ENCODE data around the gene NAT16.

NAT16 gene

DNA sequence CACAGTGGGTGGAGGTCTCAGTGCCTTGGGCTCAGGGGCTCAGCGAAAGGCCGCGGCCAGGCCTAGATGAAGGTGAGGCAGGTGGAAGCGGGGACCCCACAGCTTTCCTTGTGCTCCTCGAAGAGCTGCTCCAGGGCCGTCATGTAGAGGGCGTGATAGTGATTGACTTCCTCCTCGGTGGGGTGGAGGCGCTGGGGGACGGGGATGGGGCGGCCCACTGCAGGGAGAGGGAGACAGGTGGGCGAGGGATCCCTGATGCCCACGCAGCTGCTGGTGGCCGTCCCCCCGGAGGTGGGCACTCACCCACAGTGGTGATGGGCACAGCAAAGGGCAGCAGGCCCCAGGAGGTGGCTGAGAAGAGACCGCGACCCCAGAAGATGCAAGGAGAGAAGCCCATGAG lies 15.8 kb upstream of the NAT16 start:
- no peaks in the 10 kb centered on the region for H3K36me3 ChIP-seq (ENCODE audit: insufficient read depth)
- no peak overlapping the region for H3K4me3 ChIP-seq (IDR thresholded peaks at IDR 0.05; ENCODE audit: insufficient read depth, low read depth, low read length)
- no peak overlapping the region for H3K27ac ChIP-seq
- H3K27me3 ChIP-seq (ENCODE audit: insufficient read depth, low read depth): peaks cover 78% of the 10 kb centered on the region
- no peaks in the 10 kb centered on the region for H4K20me1 ChIP-seq (ENCODE audit: insufficient read depth)
- no peak overlapping the region for H3K4me2 ChIP-seq
- no peak overlapping the region for H3K9ac ChIP-seq
- TF ChIP-seq CTCF (conservative IDR thresholded peaks at IDR 0.05; ENCODE audit: low read depth, low read length): no peak
- H3K4me1 ChIP-seq (ENCODE audit: low read depth, poor library complexity, severe bottlenecking): no peaks in the 10 kb centered on the region
- no peak overlapping the region for H2AFZ ChIP-seq (ENCODE audit: low read depth)
- no peaks in the 10 kb centered on the region for H3K79me2 ChIP-seq (ENCODE audit: insufficient read depth, low read depth)

DNA sequence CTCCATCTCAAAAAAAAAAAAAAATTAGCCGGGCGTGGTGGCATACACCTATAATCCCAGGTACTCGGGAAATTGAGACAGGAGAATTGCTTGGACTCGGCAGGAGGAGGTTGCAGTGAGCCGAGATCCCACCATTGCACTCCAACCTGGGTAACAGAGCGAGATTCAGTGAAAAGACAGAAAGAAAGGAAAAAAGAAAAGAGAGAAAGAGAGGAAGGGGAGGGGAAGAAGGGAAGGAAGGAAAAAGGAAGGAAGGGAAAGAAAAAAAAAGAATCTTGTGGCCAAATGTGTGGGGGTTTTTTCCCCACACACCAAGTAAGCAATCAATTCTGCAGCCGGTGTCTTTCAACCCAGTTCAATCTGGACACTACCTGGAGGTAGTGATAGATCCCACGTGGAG lies 9.0 kb upstream of the NAT16 start:
- H3K4me3 ChIP-seq (IDR thresholded peaks at IDR 0.05; ENCODE audit: insufficient read depth, low read depth, low read length): no peak overlapping the region
- H3K4me2 ChIP-seq: no peak overlapping the region
- no peak overlapping the region for H2AFZ ChIP-seq (ENCODE audit: low read depth)
- H3K4me1 ChIP-seq (ENCODE audit: low read depth, poor library complexity, severe bottlenecking): no peaks in the 10 kb centered on the region
- H3K9ac ChIP-seq: no peak overlapping the region
- no peaks in the 10 kb centered on the region for H3K79me2 ChIP-seq (ENCODE audit: insufficient read depth, low read depth)
- H3K27me3 ChIP-seq (ENCODE audit: insufficient read depth, low read depth): peaks cover 84% of the 10 kb centered on the region
- H3K27ac ChIP-seq: no peak overlapping the region
- no peaks in the 10 kb centered on the region for H4K20me1 ChIP-seq (ENCODE audit: insufficient read depth)
- H3K36me3 ChIP-seq (ENCODE audit: insufficient read depth): no peaks in the 10 kb centered on the region
- TF ChIP-seq CTCF (conservative IDR thresholded peaks at IDR 0.05; ENCODE audit: low read depth, low read length): no peak

- no peak overlapping the region for H3K4me3 ChIP-seq (IDR thresholded peaks at IDR 0.05; ENCODE audit: insufficient read depth, low read depth, low read length)
- no peak overlapping the region for H3K27ac ChIP-seq
- no peak overlapping the region for H3K4me2 ChIP-seq
- H3K36me3 ChIP-seq (ENCODE audit: insufficient read depth): no peaks in the 10 kb centered on the region
- no peaks in the 10 kb centered on the region for H4K20me1 ChIP-seq (ENCODE audit: insufficient read depth)
- H3K4me1 ChIP-seq (ENCODE audit: low read depth, poor library complexity, severe bottlenecking): no peaks in the 10 kb centered on the region
- TF ChIP-seq CTCF (conservative IDR thresholded peaks at IDR 0.05; ENCODE audit: low read depth, low read length): no peak
- H2AFZ ChIP-seq (ENCODE audit: low read depth): no peak overlapping the region
- H3K79me2 ChIP-seq (ENCODE audit: insufficient read depth, low read depth): no peaks in the 10 kb centered on the region
- H3K9ac ChIP-seq: no peak overlapping the region
- H3K27me3 ChIP-seq (ENCODE audit: insufficient read depth, low read depth): peaks cover 76% of the 10 kb centered on the region
Observed at GRCh38 chr7:101186844-101187428, 6.8 kb upstream of the NAT16 start.

DNA sequence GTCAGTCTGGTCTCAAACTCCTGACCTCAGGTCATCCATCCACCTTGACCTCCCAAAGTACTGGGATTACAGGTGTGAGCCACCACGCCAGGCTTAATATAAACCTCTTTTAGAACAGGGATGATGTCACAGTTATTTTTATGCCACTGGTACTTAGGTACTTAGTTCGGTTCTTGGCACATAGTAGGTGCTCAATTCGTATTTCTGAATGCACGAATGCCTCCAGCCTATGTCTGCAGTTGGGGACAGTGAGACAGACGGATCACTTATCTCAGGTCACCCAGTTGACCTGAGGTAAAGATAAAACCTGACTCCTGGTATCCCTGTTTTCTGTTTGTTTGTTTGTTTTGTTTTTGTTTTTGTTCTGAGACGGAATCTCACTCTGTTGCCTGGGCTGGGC lies 6.1 kb upstream of the NAT16 start:
- Histone ChIP-seq H2AFZ (ENCODE audit: low read depth) (no peak overlapping the region), H3K79me2 (ENCODE audit: insufficient read depth, low read depth) (no peaks in the 10 kb centered on the region), H3K4me3 (IDR thresholded peaks at IDR 0.05; ENCODE audit: insufficient read depth, low read depth, low read length) (no peak overlapping the region), H3K9ac (no peak overlapping the region), H3K27me3 (ENCODE audit: insufficient read depth, low read depth) (peaks cover 74% of the 10 kb centered on the region), H4K20me1 (ENCODE audit: insufficient read depth) (no peaks in the 10 kb centered on the region), H3K4me2 (no peak overlapping the region), H3K36me3 (ENCODE audit: insufficient read depth) (no peaks in the 10 kb centered on the region), H3K4me1 (ENCODE audit: low read depth, poor library complexity, severe bottlenecking) (no peaks in the 10 kb centered on the region), H3K27ac (no peak overlapping the region)
- no peak for TF ChIP-seq CTCF (conservative IDR thresholded peaks at IDR 0.05; ENCODE audit: low read depth, low read length)
